ENCODE results near the gene KLHL8.

Gene KLHL8

DNA sequence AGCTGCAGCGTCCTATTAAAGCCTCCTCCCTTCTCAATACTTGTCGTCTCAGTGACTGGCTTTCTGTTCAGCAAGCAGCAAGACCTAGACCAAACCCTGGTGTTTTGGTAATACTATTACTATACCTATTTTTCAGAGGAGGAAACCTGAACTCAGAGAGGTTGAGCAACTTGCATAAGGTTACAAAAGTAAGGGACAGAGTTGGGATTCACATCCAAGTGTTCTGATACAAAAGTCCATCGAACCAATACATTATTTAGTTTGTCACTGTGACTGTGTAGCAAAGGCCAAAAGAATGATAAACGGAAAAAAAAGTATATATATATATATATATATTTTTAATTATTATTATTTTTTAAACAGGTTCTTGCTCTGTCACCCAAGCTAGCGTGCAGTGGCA lies 29.9 kb upstream of the KLHL8 start:
- Histone ChIP-seq H3K27ac (ENCODE audit: low read depth, low read length) (no peak overlapping the region), H3K4me1 (ENCODE audit: control insufficient read depth in 1 of 2, insufficient read depth in 2 of 2, low read length in 2 of 2) (no peaks in the 10 kb centered on the region), H3K36me3 (ENCODE audit: control insufficient read depth in 1 of 2, insufficient read depth in 2 of 2, low read length in 2 of 2) (no peaks in the 10 kb centered on the region), H3K9me3 (ENCODE audit: control insufficient read depth in 1 of 2, low read length in 2 of 2) (no peaks in the 10 kb centered on the region), H3K4me3 (ENCODE audit: low read depth in 1 of 2, low read length in 2 of 2) (no peak overlapping the region), H3K27me3 (ENCODE audit: control insufficient read depth in 1 of 2, insufficient read depth in 2 of 2, low read length in 2 of 2) (no peaks in the 10 kb centered on the region), H3K9ac (ENCODE audit: low read depth in 1 of 2, low read length in 2 of 2) (no peak overlapping the region)

- Histone ChIP-seq H3K9ac (ENCODE audit: low read depth in 1 of 2, low read length in 2 of 2) (no peak overlapping the region), H3K27ac (ENCODE audit: low read depth, low read length) (no peak overlapping the region), H3K4me3 (ENCODE audit: low read depth in 1 of 2, low read length in 2 of 2) (no peak overlapping the region), H3K36me3 (ENCODE audit: control insufficient read depth in 1 of 2, insufficient read depth in 2 of 2, low read length in 2 of 2) (no peaks in the 10 kb centered on the region), H3K9me3 (ENCODE audit: control insufficient read depth in 1 of 2, low read length in 2 of 2) (no peaks in the 10 kb centered on the region), H3K27me3 (ENCODE audit: control insufficient read depth in 1 of 2, insufficient read depth in 2 of 2, low read length in 2 of 2) (no peaks in the 10 kb centered on the region), H3K4me1 (ENCODE audit: control insufficient read depth in 1 of 2, insufficient read depth in 2 of 2, low read length in 2 of 2) (no peaks in the 10 kb centered on the region)
Observed at GRCh38 chr4:87249332-87250019, 29.1 kb upstream of the KLHL8 start.

GRCh38 chr4:87243426-87244053 lies 23.1 kb upstream of the KLHL8 start:
- no peak overlapping the region for H3K4me3 ChIP-seq (ENCODE audit: low read depth in 1 of 2, low read length in 2 of 2)
- no peak overlapping the region for H3K27ac ChIP-seq (ENCODE audit: low read depth, low read length)
- no peaks in the 10 kb centered on the region for H3K36me3 ChIP-seq (ENCODE audit: control insufficient read depth in 1 of 2, insufficient read depth in 2 of 2, low read length in 2 of 2)
- no peak overlapping the region for H3K9ac ChIP-seq (ENCODE audit: low read depth in 1 of 2, low read length in 2 of 2)
- H3K27me3 ChIP-seq (ENCODE audit: control insufficient read depth in 1 of 2, insufficient read depth in 2 of 2, low read length in 2 of 2): no peaks in the 10 kb centered on the region
- H3K4me1 ChIP-seq (ENCODE audit: control insufficient read depth in 1 of 2, insufficient read depth in 2 of 2, low read length in 2 of 2): peaks cover 0 to 10% of the 10 kb centered on the region in 2 donors
- H3K9me3 ChIP-seq (ENCODE audit: control insufficient read depth in 1 of 2, low read length in 2 of 2): peaks cover 9 to 14% of the 10 kb centered on the region in 2 donors

DNA sequence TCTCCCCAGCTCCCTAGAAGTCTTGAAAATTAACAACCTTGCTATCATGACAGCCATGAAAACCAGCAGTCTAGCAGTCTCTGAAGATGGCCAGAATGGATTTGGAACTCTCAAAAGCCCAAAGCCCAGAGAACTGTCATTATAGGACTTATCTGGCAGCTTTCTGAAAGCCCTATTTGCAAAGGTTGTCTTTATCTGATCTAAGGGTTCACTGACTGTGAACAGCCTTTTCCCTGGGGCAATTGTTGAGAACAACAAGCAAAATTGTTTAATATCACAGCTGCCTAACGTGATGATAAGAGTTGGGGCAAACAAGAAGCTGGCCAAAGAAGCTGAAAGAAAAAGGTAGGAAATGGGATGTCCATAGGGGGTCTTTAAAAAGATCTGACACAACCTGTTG lies 20.9 kb upstream of the KLHL8 start:
- Histone ChIP-seq H3K36me3 (ENCODE audit: control insufficient read depth in 1 of 2, insufficient read depth in 2 of 2, low read length in 2 of 2) (no peaks in the 10 kb centered on the region), H3K27ac (ENCODE audit: low read depth, low read length) (no peak overlapping the region), H3K9ac (ENCODE audit: low read depth in 1 of 2, low read length in 2 of 2) (no peak overlapping the region), H3K9me3 (ENCODE audit: control insufficient read depth in 1 of 2, low read length in 2 of 2) (peaks cover 9 to 14% of the 10 kb centered on the region in 2 donors), H3K27me3 (ENCODE audit: control insufficient read depth in 1 of 2, insufficient read depth in 2 of 2, low read length in 2 of 2) (no peaks in the 10 kb centered on the region), H3K4me1 (ENCODE audit: control insufficient read depth in 1 of 2, insufficient read depth in 2 of 2, low read length in 2 of 2) (peaks cover 0 to 10% of the 10 kb centered on the region in 2 donors), H3K4me3 (ENCODE audit: low read depth in 1 of 2, low read length in 2 of 2) (no peak overlapping the region)

DNA sequence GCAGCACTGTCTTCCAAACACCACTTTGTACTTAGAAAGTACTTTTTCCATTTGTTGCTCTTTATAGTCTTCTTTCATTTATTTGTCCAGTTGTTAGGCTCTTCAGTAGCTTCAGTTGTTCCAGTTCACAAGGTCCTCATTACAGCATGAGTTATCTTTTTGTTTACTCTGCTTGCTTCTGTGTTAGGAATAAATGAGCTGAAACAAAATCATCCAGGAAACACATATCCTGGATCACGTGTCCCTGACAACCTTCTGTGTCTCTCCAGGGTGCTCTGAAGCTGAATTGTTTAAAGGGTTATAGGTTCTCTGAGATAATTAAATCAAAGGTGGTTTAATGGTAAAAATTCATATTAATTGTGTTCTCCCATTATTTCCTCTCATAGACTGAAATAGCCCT lies 19.9 kb upstream of the KLHL8 start:
- H3K36me3 ChIP-seq (ENCODE audit: control insufficient read depth in 1 of 2, insufficient read depth in 2 of 2, low read length in 2 of 2): no peaks in the 10 kb centered on the region
- no peak overlapping the region for H3K4me3 ChIP-seq (ENCODE audit: low read depth in 1 of 2, low read length in 2 of 2)
- no peaks in the 10 kb centered on the region for H3K27me3 ChIP-seq (ENCODE audit: control insufficient read depth in 1 of 2, insufficient read depth in 2 of 2, low read length in 2 of 2)
- H3K27ac ChIP-seq (ENCODE audit: low read depth, low read length): no peak overlapping the region
- H3K9me3 ChIP-seq (ENCODE audit: control insufficient read depth in 1 of 2, low read length in 2 of 2): peaks cover 9 to 14% of the 10 kb centered on the region in 2 donors
- no peak overlapping the region for H3K9ac ChIP-seq (ENCODE audit: low read depth in 1 of 2, low read length in 2 of 2)
- H3K4me1 ChIP-seq (ENCODE audit: control insufficient read depth in 1 of 2, insufficient read depth in 2 of 2, low read length in 2 of 2): peaks cover 0 to 10% of the 10 kb centered on the region in 2 donors

GRCh38 chr4:87239821-87240220 lies 19.4 kb upstream of the KLHL8 start:
- Histone ChIP-seq H3K4me3 (ENCODE audit: low read depth in 1 of 2, low read length in 2 of 2) (no peak overlapping the region), H3K4me1 (ENCODE audit: control insufficient read depth in 1 of 2, insufficient read depth in 2 of 2, low read length in 2 of 2) (peaks cover 0 to 10% of the 10 kb centered on the region in 2 donors), H3K27me3 (ENCODE audit: control insufficient read depth in 1 of 2, insufficient read depth in 2 of 2, low read length in 2 of 2) (no peaks in the 10 kb centered on the region), H3K9me3 (ENCODE audit: control insufficient read depth in 1 of 2, low read length in 2 of 2) (peaks cover 9 to 14% of the 10 kb centered on the region in 2 donors), H3K36me3 (ENCODE audit: control insufficient read depth in 1 of 2, insufficient read depth in 2 of 2, low read length in 2 of 2) (no peaks in the 10 kb centered on the region), H3K9ac (ENCODE audit: low read depth in 1 of 2, low read length in 2 of 2) (no peak overlapping the region), H3K27ac (ENCODE audit: low read depth, low read length) (no peak overlapping the region)

DNA sequence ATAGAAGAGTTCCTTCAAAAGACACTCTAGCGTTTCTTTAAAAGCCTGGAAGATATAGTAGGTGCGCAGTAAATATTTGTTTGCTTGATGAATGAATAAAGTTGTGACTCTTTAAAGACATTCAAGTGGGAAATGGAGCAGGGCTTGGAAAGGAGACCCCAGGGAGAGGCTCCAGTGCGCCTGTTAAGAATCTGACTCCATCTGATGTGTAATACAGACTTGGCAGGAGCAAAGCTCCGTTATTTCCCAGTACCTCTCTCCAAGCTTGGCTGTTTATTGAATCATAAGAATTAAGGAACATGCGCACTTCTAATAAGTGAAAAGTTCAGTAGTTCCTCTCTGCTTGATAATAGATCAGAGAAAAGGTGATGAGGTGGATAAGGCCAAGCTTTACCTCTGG lies 18.8 kb upstream of the KLHL8 start:
- Histone ChIP-seq H3K36me3 (ENCODE audit: control insufficient read depth in 1 of 2, insufficient read depth in 2 of 2, low read length in 2 of 2) (no peaks in the 10 kb centered on the region), H3K27ac (ENCODE audit: low read depth, low read length) (no peak overlapping the region), H3K9me3 (ENCODE audit: control insufficient read depth in 1 of 2, low read length in 2 of 2) (peaks cover 9 to 14% of the 10 kb centered on the region in 2 donors), H3K4me3 (ENCODE audit: low read depth in 1 of 2, low read length in 2 of 2) (no peak overlapping the region), H3K27me3 (ENCODE audit: control insufficient read depth in 1 of 2, insufficient read depth in 2 of 2, low read length in 2 of 2) (no peaks in the 10 kb centered on the region), H3K4me1 (ENCODE audit: control insufficient read depth in 1 of 2, insufficient read depth in 2 of 2, low read length in 2 of 2) (peaks cover 0 to 10% of the 10 kb centered on the region in 2 donors), H3K9ac (ENCODE audit: low read depth in 1 of 2, low read length in 2 of 2) (no peak overlapping the region)

- no peaks in the 10 kb centered on the region for H3K9me3 ChIP-seq (ENCODE audit: control insufficient read depth in 1 of 2, low read length in 2 of 2)
- no peak overlapping the region for H3K4me3 ChIP-seq (ENCODE audit: low read depth in 1 of 2, low read length in 2 of 2)
Observed at GRCh38 chr4:87236861-87237260, 16.4 kb upstream of the KLHL8 start.

GRCh38 chr4:87235020-87235671 lies 14.7 kb upstream of the KLHL8 start:
- Histone ChIP-seq H3K4me3 (ENCODE audit: low read depth in 1 of 2, low read length in 2 of 2) (peak overlapping the region; percentile 68 to 69), H3K9me3 (ENCODE audit: control insufficient read depth in 1 of 2, low read length in 2 of 2) (no peaks in the 10 kb centered on the region), H3K27ac (ENCODE audit: low read depth, low read length) (no peak overlapping the region), H3K4me1 (ENCODE audit: control insufficient read depth in 1 of 2, insufficient read depth in 2 of 2, low read length in 2 of 2) (peaks cover 0 to 8% of the 10 kb centered on the region in 2 donors), H3K27me3 (ENCODE audit: control insufficient read depth in 1 of 2, insufficient read depth in 2 of 2, low read length in 2 of 2) (no peaks in the 10 kb centered on the region), H3K9ac (ENCODE audit: low read depth in 1 of 2, low read length in 2 of 2) (peak overlapping the region in 1 of 2 donors; percentile 53), H3K36me3 (ENCODE audit: control insufficient read depth in 1 of 2, insufficient read depth in 2 of 2, low read length in 2 of 2) (no peaks in the 10 kb centered on the region)

More at GRCh38 chr4:87236861-87237260, 16.4 kb upstream of the KLHL8 start:
- H3K27me3 ChIP-seq (ENCODE audit: control insufficient read depth in 1 of 2, insufficient read depth in 2 of 2, low read length in 2 of 2): no peaks in the 10 kb centered on the region
- H3K27ac ChIP-seq (ENCODE audit: low read depth, low read length): no peak overlapping the region
- H3K4me1 ChIP-seq (ENCODE audit: control insufficient read depth in 1 of 2, insufficient read depth in 2 of 2, low read length in 2 of 2): peaks cover 0 to 10% of the 10 kb centered on the region in 2 donors
- no peak overlapping the region for H3K9ac ChIP-seq (ENCODE audit: low read depth in 1 of 2, low read length in 2 of 2)
- H3K36me3 ChIP-seq (ENCODE audit: control insufficient read depth in 1 of 2, insufficient read depth in 2 of 2, low read length in 2 of 2): no peaks in the 10 kb centered on the region

DNA sequence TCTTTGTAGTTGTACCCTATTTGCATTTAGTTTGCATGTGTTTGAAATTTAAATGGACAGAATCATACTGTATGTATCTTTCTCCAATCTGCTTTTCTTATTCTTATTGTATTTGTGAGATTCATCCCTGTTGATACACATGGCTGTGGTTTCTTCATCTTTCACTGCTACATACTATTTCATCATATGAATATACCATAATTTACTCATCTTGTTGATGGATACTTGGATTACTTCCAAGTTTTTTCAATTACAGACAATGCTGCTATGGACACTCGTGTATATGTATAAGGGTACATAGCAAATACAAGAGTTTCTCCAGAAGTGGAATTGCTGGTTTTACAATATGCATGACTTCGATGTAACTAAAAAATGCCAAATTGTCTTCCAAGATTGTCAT lies 11.8 kb upstream of the KLHL8 start:
- no peaks in the 10 kb centered on the region for H3K27me3 ChIP-seq (ENCODE audit: control insufficient read depth in 1 of 2, insufficient read depth in 2 of 2, low read length in 2 of 2)
- H3K27ac ChIP-seq (ENCODE audit: low read depth, low read length): no peak overlapping the region
- no peaks in the 10 kb centered on the region for H3K9me3 ChIP-seq (ENCODE audit: control insufficient read depth in 1 of 2, low read length in 2 of 2)
- no peak overlapping the region for H3K9ac ChIP-seq (ENCODE audit: low read depth in 1 of 2, low read length in 2 of 2)
- no peaks in the 10 kb centered on the region for H3K36me3 ChIP-seq (ENCODE audit: control insufficient read depth in 1 of 2, insufficient read depth in 2 of 2, low read length in 2 of 2)
- no peak overlapping the region for H3K4me3 ChIP-seq (ENCODE audit: low read depth in 1 of 2, low read length in 2 of 2)
- peaks cover 11 to 20% of the 10 kb centered on the region in 2 donors for H3K4me1 ChIP-seq (ENCODE audit: control insufficient read depth in 1 of 2, insufficient read depth in 2 of 2, low read length in 2 of 2)
